ENCODE data around the gene BEND2.

DNA sequence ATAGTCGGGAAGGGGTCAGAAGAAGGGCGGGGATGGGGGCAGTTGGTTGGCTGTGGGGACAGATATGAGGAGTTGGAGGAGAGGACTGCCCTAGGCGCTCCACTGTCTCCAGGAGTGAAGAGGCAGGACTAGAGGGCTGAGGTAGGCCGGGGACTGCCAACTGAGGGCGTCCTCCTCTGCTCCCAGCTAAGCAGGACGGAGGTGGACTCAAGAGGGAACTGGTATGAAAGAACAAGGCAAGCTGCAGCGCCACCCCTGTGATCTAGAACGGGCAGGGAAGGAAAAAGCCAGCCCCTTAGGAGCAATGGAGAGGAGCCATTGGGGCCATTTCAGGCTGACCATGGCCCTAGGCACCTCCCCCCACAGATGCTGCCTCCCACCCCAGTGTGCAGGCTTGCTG, 14.0 kb downstream of the BEND2 start:
- TF ChIP-seq POLR2A (IDR thresholded peaks at IDR 0.05; ENCODE audit: low read depth, low read length) (no peak), POLR2AphosphoS5 (IDR thresholded peaks at IDR 0.05; ENCODE audit: low read depth, low read length) (no peak)

Measured in GM12892 (cell line).